ENCODE data around the gene CBY1.

Gene CBY1

GRCh38 chr22:38710866-38711265 lies 54.4 kb downstream of the CBY1 start:
- Histone ChIP-seq H3K4me3 (no peak overlapping the region), H3K27ac (no peak overlapping the region), H4K20me1 (peaks cover 89 to 100% (median 95%) of the 10 kb centered on the region in 11 experiments), H3K27me3 (no peaks in the 10 kb centered on the region), H3K9ac (no peak overlapping the region), H3K36me3 (peaks cover 19 to 75% (median 45%) of the 10 kb centered on the region in 11 experiments; a peak in 21 of 22 replicates), H3K9me3 (replicated peaks in 1 of 11) (no peaks in the 10 kb centered on the region), H3K4me2 (no peak overlapping the region), H3K4me1 (peaks cover 35 to 72% (median 53%) of the 10 kb centered on the region in 10 experiments)
- no peak for TF ChIP-seq Cebpa-rat (IDR thresholded peaks at IDR 0.05)

- H3K36me3 ChIP-seq, result peaks cover 36 to 92% (median 63%) of the 10 kb centered on the region in 11 experiments
- peaks cover 86 to 100% (median 98%) of the 10 kb centered on the region in 11 experiments for H4K20me1 ChIP-seq
- H3K9me3 ChIP-seq (replicated peaks in 1 of 11), result no peaks in the 10 kb centered on the region
- TF ChIP-seq Cebpa-rat (IDR thresholded peaks at IDR 0.05), result no peak
- peak overlapping the region in 5 of 11 experiments; percentile 4 to 40 (median 20); a peak in 4 of 22 replicates for H3K4me2 ChIP-seq
- no peak overlapping the region for H3K27ac ChIP-seq
- 0 out of 22 replicates have a peak overlapping the region, but pooled peaks of 1 of the 11 experiments have one; percentile 27 for H3K9ac ChIP-seq
- no peaks in the 10 kb centered on the region for H3K27me3 ChIP-seq
- H3K4me1 ChIP-seq, result peaks cover 24 to 64% (median 43%) of the 10 kb centered on the region in 10 experiments
- no peak overlapping the region for H3K4me3 ChIP-seq
Observed at GRCh38 chr22:38712486-38713207, 56.2 kb downstream of the CBY1 start.

GRCh38 chr22:38713921-38714320 lies 57.5 kb downstream of the CBY1 start:
- no peak for TF ChIP-seq Cebpa-rat (IDR thresholded peaks at IDR 0.05)
- H3K4me3 ChIP-seq, result no peak overlapping the region
- peaks cover 12 to 60% (median 30%) of the 10 kb centered on the region in 10 experiments for H3K4me1 ChIP-seq
- H3K27ac ChIP-seq, result no peak overlapping the region
- H3K4me2 ChIP-seq, result no peak overlapping the region
- peaks cover 79 to 98% (median 91%) of the 10 kb centered on the region in 11 experiments for H4K20me1 ChIP-seq
- H3K9ac ChIP-seq, result no peak overlapping the region
- peaks cover 48 to 98% (median 76%) of the 10 kb centered on the region in 11 experiments for H3K36me3 ChIP-seq
- no peaks in the 10 kb centered on the region for H3K27me3 ChIP-seq
- H3K9me3 ChIP-seq (replicated peaks in 1 of 11), result no peaks in the 10 kb centered on the region

- no peaks in the 10 kb centered on the region for H3K27me3 ChIP-seq
- H3K4me2 ChIP-seq, result peak overlapping the region in 2 of 11 experiments; percentile 23 to 58; a peak in 4 of 22 replicates
- peaks cover 67 to 93% (median 78%) of the 10 kb centered on the region in 11 experiments for H4K20me1 ChIP-seq
Observed at GRCh38 chr22:38715176-38715764, 58.8 kb downstream of the CBY1 start.

GRCh38 chr22:38715852-38716251 lies 59.4 kb downstream of the CBY1 start:
- H3K9me3 ChIP-seq (replicated peaks in 1 of 11), result no peaks in the 10 kb centered on the region
- H3K27me3 ChIP-seq, result no peaks in the 10 kb centered on the region
- H3K27ac ChIP-seq, result no peak overlapping the region
- peak overlapping the region in 2 of 11 experiments; percentile 23 to 58; a peak in 2 of 22 replicates for H3K4me2 ChIP-seq
- peaks cover 53 to 96% (median 74%) of the 10 kb centered on the region in 11 experiments for H3K36me3 ChIP-seq
- H3K4me1 ChIP-seq, result peaks cover 0 to 51% (median 19%) of the 10 kb centered on the region in 10 experiments; a peak in 12 of 20 replicates
- no peak for TF ChIP-seq Cebpa-rat (IDR thresholded peaks at IDR 0.05)
- H4K20me1 ChIP-seq, result peaks cover 62 to 93% (median 75%) of the 10 kb centered on the region in 11 experiments
- no peak overlapping the region for H3K4me3 ChIP-seq
- no peak overlapping the region for H3K9ac ChIP-seq

More at GRCh38 chr22:38715176-38715764, 58.8 kb downstream of the CBY1 start:
- no peak overlapping the region for H3K27ac ChIP-seq
- H3K4me1 ChIP-seq, result peaks cover 0 to 51% (median 19%) of the 10 kb centered on the region in 10 experiments; a peak in 13 of 20 replicates
- peaks cover 49 to 96% (median 74%) of the 10 kb centered on the region in 11 experiments for H3K36me3 ChIP-seq
- H3K4me3 ChIP-seq, result no peak overlapping the region
- H3K9me3 ChIP-seq (replicated peaks in 1 of 11), result no peaks in the 10 kb centered on the region
- TF ChIP-seq Cebpa-rat (IDR thresholded peaks at IDR 0.05), result no peak
- H3K9ac ChIP-seq, result no peak overlapping the region; a peak in 1 of 22 replicates

GRCh38 chr22:38716271-38716670 lies 59.8 kb downstream of the CBY1 start:
- TF ChIP-seq Cebpa-rat (IDR thresholded peaks at IDR 0.05), result no peak
- Histone ChIP-seq H3K27ac (no peak overlapping the region), H3K4me3 (no peak overlapping the region), H3K36me3 (peaks cover 57 to 97% (median 74%) of the 10 kb centered on the region in 11 experiments), H3K4me2 (no peak overlapping the region), H3K9ac (no peak overlapping the region), H3K27me3 (no peaks in the 10 kb centered on the region), H4K20me1 (peaks cover 58 to 90% (median 74%) of the 10 kb centered on the region in 11 experiments), H3K4me1 (peaks cover 0 to 51% (median 19%) of the 10 kb centered on the region in 10 experiments; a peak in 12 of 20 replicates), H3K9me3 (replicated peaks in 1 of 11) (no peaks in the 10 kb centered on the region)

GRCh38 chr22:38716826-38717225 lies 60.4 kb downstream of the CBY1 start:
- no peak overlapping the region for H3K9ac ChIP-seq
- peaks cover 0 to 51% (median 19%) of the 10 kb centered on the region in 10 experiments; a peak in 12 of 20 replicates for H3K4me1 ChIP-seq
- no peak overlapping the region for H3K27ac ChIP-seq
- H3K9me3 ChIP-seq (replicated peaks in 1 of 11), result no peaks in the 10 kb centered on the region
- TF ChIP-seq Cebpa-rat (IDR thresholded peaks at IDR 0.05), result no peak
- H3K27me3 ChIP-seq, result no peaks in the 10 kb centered on the region
- H3K36me3 ChIP-seq, result peaks cover 62 to 97% (median 75%) of the 10 kb centered on the region in 11 experiments
- H4K20me1 ChIP-seq, result peaks cover 53 to 88% (median 68%) of the 10 kb centered on the region in 11 experiments
- no peak overlapping the region for H3K4me2 ChIP-seq
- no peak overlapping the region for H3K4me3 ChIP-seq

GRCh38 chr22:38717244-38717643 lies 60.8 kb downstream of the CBY1 start:
- Histone ChIP-seq H3K9me3 (replicated peaks in 1 of 11) (no peaks in the 10 kb centered on the region), H3K27me3 (no peaks in the 10 kb centered on the region), H4K20me1 (peaks cover 49 to 83% (median 64%) of the 10 kb centered on the region in 11 experiments), H3K4me2 (no peak overlapping the region), H3K4me3 (no peak overlapping the region), H3K9ac (no peak overlapping the region), H3K36me3 (peaks cover 63 to 97% (median 75%) of the 10 kb centered on the region in 11 experiments), H3K4me1 (peaks cover 0 to 49% (median 18%) of the 10 kb centered on the region in 10 experiments; a peak in 12 of 20 replicates), H3K27ac (no peak overlapping the region)
- no peak for TF ChIP-seq Cebpa-rat (IDR thresholded peaks at IDR 0.05)

GRCh38 chr22:38718414-38718813 lies 62.0 kb downstream of the CBY1 start:
- peaks cover 37 to 72% (median 58%) of the 10 kb centered on the region in 11 experiments for H4K20me1 ChIP-seq
- H3K4me3 ChIP-seq, result no peak overlapping the region
- no peaks in the 10 kb centered on the region for H3K27me3 ChIP-seq
- H3K4me2 ChIP-seq, result peak overlapping the region in 3 of 11 experiments; percentile 23 to 44 (median 33); a peak in 1 of 22 replicates
- H3K36me3 ChIP-seq, result peaks cover 71 to 97% (median 82%) of the 10 kb centered on the region in 11 experiments
- H3K4me1 ChIP-seq, result peaks cover 0 to 37% (median 7%) of the 10 kb centered on the region in 10 experiments; a peak in 9 of 20 replicates
- TF ChIP-seq Cebpa-rat (IDR thresholded peaks at IDR 0.05), result no peak
- no peak overlapping the region for H3K9ac ChIP-seq
- no peaks in the 10 kb centered on the region for H3K9me3 ChIP-seq (replicated peaks in 1 of 11)
- no peak overlapping the region for H3K27ac ChIP-seq
